HG03064 (cell line): ENCODE measurements around the gene NLRC3.
"Not testable (repeated sequence)": the region's sequence is repeated elsewhere in the genome, so short reads cannot be mapped to it uniquely, and the experiment has no call there.

Source experiments
- ATAC-seq: cut with Tn5 transposase; IDR thresholded peaks from one replicate; pipeline ENCODE4 v1.9.1; 2021; ENCODE audit warnings: low read depth; ENCODE audit not compliant: unreplicated experiment

Gene NLRC3

GRCh38 chr16:3577302-3577752, at the start of gene NLRC3:
Gene NLRC3, minus strand, starts transcription at chr16:3577403. Its CDS starts 12,367 bp downstream, at chr16:3565036.
- no peak for ATAC-seq

- ATAC-seq, result no peak
Observed at GRCh38 chr16:3625911-3626732, 48.9 kb upstream of the NLRC3 start.

GRCh38 chr16:3625331-3625730, 48.1 kb upstream of the NLRC3 start:
- ATAC-seq, result no peak

- no peak for ATAC-seq
Observed at GRCh38 chr16:3623642-3624041, 46.4 kb upstream of the NLRC3 start.

GRCh38 chr16:3618769-3619141, 41.6 kb upstream of the NLRC3 start:
- ATAC-seq, result no peak

GRCh38 chr16:3612510-3613466, 35.6 kb upstream of the NLRC3 start:
- ATAC-seq, result no peak

- ATAC-seq, result peak; percentile 81
Observed at GRCh38 chr16:3611146-3611975, 34.2 kb upstream of the NLRC3 start, which contains the start of gene SLX4. Gene SLX4, minus strand, starts transcription at chr16:3611606. Its CDS starts 2,642 bp downstream, at chr16:3608964.

GRCh38 chr16:3610698-3611145, 33.5 kb upstream of the NLRC3 start:
- ATAC-seq, result no peak

- ATAC-seq, result no peak
Observed at GRCh38 chr16:3609895-3610697, 32.9 kb upstream of the NLRC3 start.

GRCh38 chr16:3608976-3609375, 31.8 kb upstream of the NLRC3 start:
- ATAC-seq, result not testable (repeated sequence)

GRCh38 chr16:3608069-3608468, 30.9 kb upstream of the NLRC3 start:
- no peak for ATAC-seq

- no peak for ATAC-seq
Observed at GRCh38 chr16:3607634-3608033, 30.4 kb upstream of the NLRC3 start.

- no peak for ATAC-seq
Observed at GRCh38 chr16:3607161-3607560, 30.0 kb upstream of the NLRC3 start.

GRCh38 chr16:3606441-3606840, 29.2 kb upstream of the NLRC3 start:
- ATAC-seq, result no peak

GRCh38 chr16:3602320-3602653, 25.1 kb upstream of the NLRC3 start:
- ATAC-seq, result no peak

- no peak for ATAC-seq
Observed at GRCh38 chr16:3601614-3602319, 24.6 kb upstream of the NLRC3 start.

GRCh38 chr16:3599922-3600321, 22.7 kb upstream of the NLRC3 start:
- ATAC-seq, result no peak

GRCh38 chr16:3599121-3599520, 21.9 kb upstream of the NLRC3 start:
- no peak for ATAC-seq

- no peak for ATAC-seq
Observed at GRCh38 chr16:3598236-3598635, 21.0 kb upstream of the NLRC3 start.
